Measurements from ENCODE around the gene PTK7. TPM values are rescaled to one million over a fixed set of nuclear protein-coding genes. Genes with fewer than 3 reads are reported as not detected.
A peak's percentile ranks its signal among the peaks of the same experiment; 100 is the strongest.

PTK7 gene
- total RNA-seq, 1 experiment from 2014 or later = 106 TPM

DNA sequence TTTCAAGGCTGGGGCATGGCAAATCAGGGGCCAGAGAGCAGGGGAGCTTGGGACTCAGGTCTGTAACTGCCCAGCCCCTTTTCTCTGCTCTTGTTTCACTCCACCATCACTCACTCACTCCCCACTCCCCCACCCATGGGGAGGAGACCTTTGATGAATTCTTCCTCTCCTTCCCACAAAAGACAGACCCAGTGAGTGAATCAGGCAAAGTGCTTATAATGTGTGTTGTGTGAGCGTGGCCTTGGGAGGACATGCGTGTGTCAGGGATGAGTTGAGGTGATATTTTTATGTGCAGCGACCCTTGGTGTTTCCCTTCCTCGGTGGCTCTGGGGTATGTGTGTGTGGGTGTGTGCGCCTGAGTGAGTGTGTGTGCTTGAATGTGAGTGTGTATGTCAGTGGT lies 104.9 kb downstream of the PTK7 start:
- no TSS peak for BruUV-seq (replicated peaks)
- H3F3A ChIP-seq (ENCODE audit: insufficient read depth, low read depth) = peaks cover 21% of the 10 kb centered on the region; the same call in 1 of the 2 replicates
- H3K4me2 ChIP-seq = peak overlapping the region; percentile 95
- H3K36me3 ChIP-seq (ENCODE audit: low read depth) = peaks cover 2% of the 10 kb centered on the region; the same call in 1 of the 2 replicates
- H3K27me3 ChIP-seq (ENCODE audit: insufficient read depth, low read depth) = no peaks in the 10 kb centered on the region
- H3K4me3 ChIP-seq = peak overlapping the region; percentile 72; the same call in 1 of the 2 replicates
- no peaks in the 10 kb centered on the region for H3K9me3 ChIP-seq (ENCODE audit: insufficient read depth, low read depth)
- DNase-seq = no peak
- POLR2A ChIA-PET (ENCODE audit: unreplicated experiment) = no interaction called here
- H2AFZ ChIP-seq = no peak overlapping the region
- CTCF ChIA-PET = no interaction called here
- 0 out of 2 replicates have a peak, but pooled peaks cover under 1% of the 10 kb centered on the region for H3K79me2 ChIP-seq (ENCODE audit: low read depth)
- TF ChIP-seq, protein P1, sequence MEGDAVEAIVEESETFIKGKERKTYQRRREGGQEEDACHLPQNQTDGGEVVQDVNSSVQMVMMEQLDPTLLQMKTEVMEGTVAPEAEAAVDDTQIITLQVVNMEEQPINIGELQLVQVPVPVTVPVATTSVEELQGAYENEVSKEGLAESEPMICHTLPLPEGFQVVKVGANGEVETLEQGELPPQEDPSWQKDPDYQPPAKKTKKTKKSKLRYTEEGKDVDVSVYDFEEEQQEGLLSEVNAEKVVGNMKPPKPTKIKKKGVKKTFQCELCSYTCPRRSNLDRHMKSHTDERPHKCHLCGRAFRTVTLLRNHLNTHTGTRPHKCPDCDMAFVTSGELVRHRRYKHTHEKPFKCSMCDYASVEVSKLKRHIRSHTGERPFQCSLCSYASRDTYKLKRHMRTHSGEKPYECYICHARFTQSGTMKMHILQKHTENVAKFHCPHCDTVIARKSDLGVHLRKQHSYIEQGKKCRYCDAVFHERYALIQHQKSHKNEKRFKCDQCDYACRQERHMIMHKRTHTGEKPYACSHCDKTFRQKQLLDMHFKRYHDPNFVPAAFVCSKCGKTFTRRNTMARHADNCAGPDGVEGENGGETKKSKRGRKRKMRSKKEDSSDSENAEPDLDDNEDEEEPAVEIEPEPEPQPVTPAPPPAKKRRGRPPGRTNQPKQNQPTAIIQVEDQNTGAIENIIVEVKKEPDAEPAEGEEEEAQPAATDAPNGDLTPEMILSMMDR (conservative IDR thresholded peaks at IDR 0.05) = no peak
- TF ChIP-seq EZH2 (IDR thresholded peaks at IDR 0.05; ENCODE audit: low read depth) = no peak
- intact Hi-C loops (cut with micrococcal nuclease; ENCODE audit: unreplicated experiment) = no loop called here
- peak overlapping the region; percentile 52; the same call in 1 of the 2 replicates for H3K27ac ChIP-seq
- peaks cover 18% of the 10 kb centered on the region for H3K4me1 ChIP-seq (replicated peaks; ENCODE audit: insufficient read depth)
- H4K20me1 ChIP-seq (ENCODE audit: insufficient read depth) = no peaks in the 10 kb centered on the region
- no peaks in the 10 kb centered on the region for H3K9me2 ChIP-seq (ENCODE audit: insufficient read depth)

DNA sequence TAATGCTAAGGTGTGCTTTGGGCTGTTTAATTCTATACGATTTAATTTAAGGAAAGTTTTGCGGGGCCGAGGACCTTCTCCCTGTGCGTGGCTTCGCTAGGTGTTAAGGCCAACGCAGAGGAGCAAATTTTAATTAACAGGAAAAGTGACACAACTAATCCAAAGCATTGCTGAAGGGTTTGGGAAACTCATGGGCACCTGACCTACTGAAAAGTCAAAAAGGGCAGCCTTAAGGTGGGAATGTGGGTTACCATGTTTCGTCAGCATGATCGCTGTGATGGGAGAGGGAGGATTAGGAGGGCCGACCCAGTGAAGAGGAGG lies 105.5 kb downstream of the PTK7 start:
- ChIA-PET POLR2A (ENCODE audit: unreplicated experiment) (interaction anchor here (0.7 kb wide), 1 partner anchor 86 kb away, joined by 3 read pairs; no protein-coding TSS in a partner anchor), CTCF (interaction anchor here (1.1 kb wide), 1 partner anchor 11 kb away, joined by 3 read pairs; no protein-coding TSS in a partner anchor)
- Histone ChIP-seq H3K27ac (peak overlapping the region; percentile 52), H3F3A (ENCODE audit: insufficient read depth, low read depth) (peaks cover 21% of the 10 kb centered on the region; the same call in 1 of the 2 replicates), H2AFZ (peak overlapping the region; percentile 84), H3K4me1 (replicated peaks; ENCODE audit: insufficient read depth) (peaks cover 18% of the 10 kb centered on the region), H3K36me3 (ENCODE audit: low read depth) (no peaks in the 10 kb centered on the region), H3K79me2 (ENCODE audit: low read depth) (no peaks in the 10 kb centered on the region), H3K27me3 (ENCODE audit: insufficient read depth, low read depth) (no peaks in the 10 kb centered on the region), H3K4me3 (peak overlapping the region; percentile 72), H3K9me2 (ENCODE audit: insufficient read depth) (no peaks in the 10 kb centered on the region), H3K9me3 (ENCODE audit: insufficient read depth, low read depth) (no peaks in the 10 kb centered on the region), H3K4me2 (peak overlapping the region; percentile 95), H4K20me1 (ENCODE audit: insufficient read depth) (no peaks in the 10 kb centered on the region)
- no peak for DNase-seq
- intact Hi-C loops (cut with micrococcal nuclease; ENCODE audit: unreplicated experiment) = no loop called here
- BruUV-seq (replicated peaks) = TSS peak; percentile 93
- no peak for TF ChIP-seq EZH2 (IDR thresholded peaks at IDR 0.05; ENCODE audit: low read depth)
- TF ChIP-seq, protein P1 (conservative IDR thresholded peaks at IDR 0.05) = no peak

DNA sequence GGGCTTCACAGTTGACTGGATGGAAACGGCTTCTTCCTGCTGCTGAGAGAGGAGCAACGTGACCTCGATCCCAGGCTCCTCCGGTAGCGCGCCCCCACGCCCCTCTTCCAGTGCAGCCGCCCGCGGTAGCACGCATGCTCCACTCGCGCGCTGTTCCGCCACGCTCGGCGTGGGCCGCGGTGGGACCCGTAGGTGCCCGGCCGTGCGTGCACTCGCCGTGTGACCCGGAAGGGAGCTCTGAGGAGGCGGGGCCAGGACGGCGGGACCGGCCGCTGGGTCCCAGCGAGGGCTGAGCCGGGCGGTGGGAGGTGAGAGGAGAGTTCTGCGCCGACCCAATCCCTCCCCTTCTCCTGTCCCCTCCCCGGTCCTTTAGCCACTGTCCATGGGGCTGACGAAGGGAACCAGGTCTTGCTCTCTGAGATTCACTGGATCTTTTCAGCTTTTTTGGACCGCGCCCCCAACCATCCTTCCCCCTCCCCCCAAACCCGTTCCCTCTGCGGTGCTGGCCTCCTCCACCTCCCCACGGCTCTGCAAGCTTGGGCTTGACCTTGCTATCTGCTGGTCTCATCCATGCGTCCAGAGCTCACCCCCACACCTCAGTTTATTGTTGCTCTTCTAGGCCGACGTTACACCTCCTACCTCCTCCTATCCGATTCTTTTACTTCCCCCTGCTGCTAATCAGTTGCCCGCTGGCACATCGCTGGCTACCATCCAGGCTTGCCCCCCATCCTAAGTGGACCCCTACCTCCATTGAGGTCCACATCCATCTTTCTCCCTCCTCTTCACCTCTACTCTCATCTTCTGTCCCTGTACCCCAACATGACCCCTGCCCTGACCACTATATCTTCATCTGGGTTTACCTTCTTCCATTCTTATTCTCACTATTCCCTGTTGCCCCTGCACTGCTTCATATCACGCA lies 106.1 kb downstream of the PTK7 start, which contains the start of gene CUL9:
Gene CUL9, plus strand, starts transcription at position 255 of the 919 bp plus-strand sequence. CDS start 2,115 bp downstream, outside the sequence.
- H3F3A ChIP-seq (ENCODE audit: insufficient read depth, low read depth) = peaks cover 21% of the 10 kb centered on the region; the same call in 1 of the 2 replicates
- H3K27me3 ChIP-seq (ENCODE audit: insufficient read depth, low read depth) = no peaks in the 10 kb centered on the region
- H3K9me2 ChIP-seq (ENCODE audit: insufficient read depth) = no peaks in the 10 kb centered on the region
- BruUV-seq (replicated peaks) = no TSS peak
- TF ChIP-seq EZH2 (IDR thresholded peaks at IDR 0.05; ENCODE audit: low read depth) = no peak
- TF ChIP-seq, protein P1 (conservative IDR thresholded peaks at IDR 0.05) = no peak
- no peaks in the 10 kb centered on the region for H3K36me3 ChIP-seq (ENCODE audit: low read depth)
- ChIA-PET CTCF (interaction anchor here (1.1 kb wide), 1 partner anchor 12 kb away, joined by 3 read pairs; no protein-coding TSS in a partner anchor), POLR2A (ENCODE audit: unreplicated experiment) (interaction anchor here (0.6 to 0.7 kb wide), 6 partner anchors 33 to 276 kb away, joined by 3 to 19 read pairs (median 4); partner anchors contain the start of gene MRPL2)
- H3K4me2 ChIP-seq = peak within 1 kb of the TSS; percentile 95
- intact Hi-C loops (cut with micrococcal nuclease; ENCODE audit: unreplicated experiment) = no loop called here
- H3K4me1 ChIP-seq (replicated peaks; ENCODE audit: insufficient read depth) = peaks cover 18% of the 10 kb centered on the region
- peak within 1 kb of the TSS; percentile 84 for H2AFZ ChIP-seq
- H3K9me3 ChIP-seq (ENCODE audit: insufficient read depth, low read depth) = no peaks in the 10 kb centered on the region
- H3K27ac ChIP-seq = peak within 1 kb of the TSS; percentile 52
- H3K4me3 ChIP-seq = peak within 1 kb of the TSS; percentile 72
- no peaks in the 10 kb centered on the region for H3K79me2 ChIP-seq (ENCODE audit: low read depth)
- peak; percentile 43 to 77 for DNase-seq
- no peaks in the 10 kb centered on the region for H4K20me1 ChIP-seq (ENCODE audit: insufficient read depth)

Data from PC-9 (cell line).